Measurements from ENCODE around the gene UFSP2. TPM values are rescaled to one million over a fixed set of nuclear protein-coding genes. Genes with fewer than 3 reads are reported as not detected.

Gene UFSP2
- total RNA-seq, 1 donor: 53.5 TPM

Small RNAs within 50 kb of the gene (small RNA-seq; reads per million reads assigned to genes)
- not detected for gene RF00019

Other genes starting within 250 kb of the UFSP2 start
- gene CFAP97, start 222.0 kb downstream of the UFSP2 start, total RNA-seq (ENCODE audit: low replicate concordance): 34.7 and 74.3 TPM in 2 replicates
- gene SNX25, start 216.4 kb downstream of the UFSP2 start, total RNA-seq (ENCODE audit: low replicate concordance): 27.5 and 102 TPM in 2 replicates
- 0.63 and 0.74 TPM in 2 replicates for gene LRP2BP, start 30.0 kb downstream of the UFSP2 start, total RNA-seq (ENCODE audit: low replicate concordance)
- 3.9 and 5.0 TPM in 2 replicates for gene ANKRD37, start 29.1 kb downstream of the UFSP2 start, total RNA-seq (ENCODE audit: low replicate concordance)
- gene CCDC110, start 45.8 kb upstream of the UFSP2 start, total RNA-seq (ENCODE audit: low replicate concordance): 4.2 and 5.4 TPM in 2 replicates
- 3.0 and 10.1 TPM in 2 replicates for gene PDLIM3, start 109.5 kb upstream of the UFSP2 start, total RNA-seq (ENCODE audit: low replicate concordance)